Aorta (tissue), 5 donors: ENCODE measurements around the gene TRPM1. TPM values are rescaled to one million over a fixed set of nuclear protein-coding genes. Genes with fewer than 3 reads are reported as not detected.
"Not testable (repeated sequence)": the region's sequence is repeated elsewhere in the genome, so short reads cannot be mapped to it uniquely, and the experiment has no call there.

Experiments
- ATAC-seq: fragments of 200-7000 bp; cut with Tn5 transposase; one replicate; pipeline ENCODE4 v1.9.1; 2022; ENCODE audit warnings: moderate library complexity; ENCODE audit not compliant: low FRiP score
- DNase-seq, 2 donors: peaks; one replicate each; pipeline ENCODE4 v3.0.0-alpha.2; 2020
- H3K27ac ChIP-seq, 2 donors: one replicate each; pipeline ENCODE4 v1.5.1; 2013; ENCODE audit warnings: low read length in 2 of 2, mild to moderate bottlenecking in 2 of 2, moderate library complexity in 2 of 2, control low read depth in 1 of 2, inconsistent platforms in 1 of 2, low read depth in 1 of 2
- H3K27me3 ChIP-seq, 2 donors: one replicate each; pipeline ENCODE4 v1.6.1; 2013; ENCODE audit warnings: control low read depth in 1 of 2, low read length in 1 of 2, mild to moderate bottlenecking in 1 of 2, moderate library complexity in 1 of 2; ENCODE audit not compliant: insufficient read depth in 2 of 2, control insufficient read depth in 1 of 2
- H3K36me3 ChIP-seq, 2 donors: one replicate each; pipeline ENCODE4 v1.6.1; 2013; ENCODE audit warnings: control low read depth in 1 of 2, low read length in 1 of 2, mild to moderate bottlenecking in 1 of 2; ENCODE audit not compliant: insufficient read depth in 2 of 2, control insufficient read depth in 1 of 2
- H3K4me1 ChIP-seq, 2 donors: one replicate each; pipeline ENCODE4 v1.6.1; 2013; ENCODE audit warnings: low read length in 2 of 2, control low read depth in 1 of 2, mild to moderate bottlenecking in 1 of 2, moderate library complexity in 1 of 2; ENCODE audit not compliant: insufficient read depth in 2 of 2, control insufficient read depth in 1 of 2
- H3K4me3 ChIP-seq, 2 donors: one replicate each; pipeline ENCODE4 v1.5.1; 2013; ENCODE audit warnings: low read length in 2 of 2, control low read depth in 1 of 2, mild to moderate bottlenecking in 1 of 2
- H3K9me3 ChIP-seq: one replicate; pipeline ENCODE4 v1.6.1; 2013; ENCODE audit warnings: mild to moderate bottlenecking, low read length; ENCODE audit not compliant: control insufficient read depth
- WGBS, 2 donors: extraction: QIAGEN DNeasy Blood & Tissue Kit; methylation state at CpG; one replicate each; pipeline ENCODE4 v1.1.7; 2013; 5-methylcytosine and 5-hydroxymethylcytosine counted together
- intact Hi-C, 2 donors: fragments of 100-400 bp; cut with DNase I; formaldehyde crosslinking; loops; one replicate each; pipeline versions ENCODE4 v1.14.2 to v1.15.0; 2022
- polyA plus RNA-seq, 2 donors: library from polyadenylated mRNA; stranded (reverse); fragments of 200-250 nt; gene quantifications; one replicate each; pipeline ENCODE4 v1.2.3, GENCODE V29; 2013
- total RNA-seq, 2 donors: library from RNA; stranded (reverse); fragmentation: NEBNext Ultra II Directional; extraction: Animal tissue kit (Norgen Biotek cat#: 25700); gene quantifications; one replicate each; pipeline ENCODE4 v1.2.1, GENCODE V29; 2021
- donor health status: healthy with polysubstance abuse.
- donor health status: Bipolar disorder and iron deficiency.
- donor health status: DM: no; HTN: no; CAD: no.
- donor health status: DM: no; HTN: no; CAD: no.
- donor health status: DM: yes; HTN: yes; CAD: no.

The TRPM1 gene
- total and polyA plus RNA-seq, 4 donors: not detected

DNA sequence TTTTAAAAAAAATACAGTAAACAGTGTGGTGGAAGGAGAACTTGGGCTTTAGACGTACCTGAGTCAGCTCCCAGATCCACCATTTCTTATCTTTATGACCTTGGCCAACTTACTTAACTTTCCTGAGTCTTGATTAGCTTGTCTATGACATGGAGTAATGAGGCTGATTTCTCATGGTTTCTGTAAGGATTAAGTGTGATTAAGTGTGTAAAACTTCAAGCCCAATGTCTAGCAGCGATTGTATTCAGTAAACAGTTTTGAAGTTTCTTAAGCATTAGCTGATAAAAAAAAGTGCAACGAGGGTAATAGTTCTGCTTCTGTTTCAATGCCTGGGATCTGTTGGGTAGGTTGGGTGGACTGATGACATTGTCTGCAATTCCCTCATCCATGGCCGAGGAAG is 10.8 kb downstream of the TRPM1 start:
- no peaks in the 10 kb centered on the region for H3K27me3 ChIP-seq
- DNase-seq (no peak), ATAC-seq (no peak)
- no peaks in the 10 kb centered on the region for H3K9me3 ChIP-seq
- no peaks in the 10 kb centered on the region for H3K36me3 ChIP-seq
- WGBS, 2 donors: 66 to 75% methylated on average over 4 of the region's 4 CpGs
- H3K27ac ChIP-seq: no peak overlapping the region
- no peaks in the 10 kb centered on the region for H3K4me1 ChIP-seq
- intact Hi-C loops: no loop called here
- no peak overlapping the region for H3K4me3 ChIP-seq

DNA sequence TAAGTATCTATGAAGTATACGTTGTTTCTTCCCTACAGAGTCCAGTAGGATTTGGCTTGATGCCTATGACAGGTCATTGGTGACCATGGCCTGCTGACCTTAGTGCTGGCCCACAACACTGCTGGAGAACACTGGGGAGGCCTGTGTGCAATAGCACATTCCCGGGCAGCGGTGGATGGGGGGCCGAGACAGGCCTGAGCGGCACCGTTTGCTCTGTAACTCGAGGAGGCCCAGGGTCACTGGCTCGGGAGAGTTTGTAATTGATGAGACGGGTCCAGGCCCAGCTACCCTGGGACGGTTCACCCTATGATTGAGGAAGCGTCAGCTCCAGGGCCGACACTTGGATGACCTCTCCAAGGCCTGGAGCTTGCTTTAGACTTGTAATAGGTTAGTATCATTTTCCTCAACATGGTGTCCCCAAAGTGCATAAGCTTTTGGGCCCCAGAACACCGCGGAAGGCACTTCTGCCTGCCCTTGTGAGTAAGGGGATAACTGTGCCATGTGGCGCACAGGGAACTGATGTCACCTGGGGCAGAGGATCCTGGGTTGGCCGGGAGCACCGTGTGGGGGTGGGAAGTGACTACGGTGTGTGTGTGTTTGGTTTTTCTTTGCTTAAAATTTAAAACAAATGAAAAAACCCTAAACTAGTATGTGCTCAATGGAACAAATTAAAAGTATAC is 12.0 kb downstream of the TRPM1 start:
- Histone ChIP-seq H3K27me3 (no peaks in the 10 kb centered on the region), H3K4me3 (no peak overlapping the region), H3K27ac (no peak overlapping the region), H3K9me3 (no peaks in the 10 kb centered on the region), H3K4me1 (no peaks in the 10 kb centered on the region), H3K36me3 (no peaks in the 10 kb centered on the region)
- intact Hi-C loops: no loop called here
- DNase-seq (no peak), ATAC-seq (no peak)
- 62 to 73% methylated on average over 18 of the region's 18 CpGs for WGBS, 2 donors

DNA sequence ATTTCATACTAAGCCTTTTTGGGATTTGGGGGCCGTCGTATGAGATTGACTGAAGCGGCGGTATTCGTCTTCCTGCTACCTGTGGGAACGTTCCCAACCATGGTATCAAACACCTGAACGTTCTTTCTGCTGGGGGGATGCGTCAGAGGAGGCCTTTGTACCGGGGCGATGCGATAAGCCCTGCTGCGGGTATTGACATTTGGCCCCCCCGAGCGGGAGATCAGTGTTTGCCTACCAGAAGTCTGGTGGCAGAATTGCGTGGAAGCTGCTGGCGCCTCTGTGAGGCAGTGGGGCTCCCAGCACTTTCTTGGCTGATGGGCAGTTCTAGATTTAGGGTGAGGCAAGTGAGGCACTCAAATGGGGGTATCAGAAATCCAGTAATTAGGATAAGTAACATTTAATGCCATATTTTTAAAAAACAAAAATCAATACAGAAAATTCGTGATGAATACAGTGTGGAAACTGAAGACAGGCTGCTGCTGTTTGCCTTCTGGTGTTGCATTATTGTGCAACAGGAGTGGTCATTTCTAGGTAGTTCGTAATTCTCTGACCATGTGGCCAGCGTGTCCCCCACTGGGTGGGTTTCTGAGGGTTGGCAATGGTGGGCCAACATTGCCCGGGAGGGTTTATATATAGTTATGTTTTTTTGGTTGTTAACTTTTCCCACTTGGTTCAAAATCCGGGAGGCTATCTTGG is 12.7 kb downstream of the TRPM1 start:
- H3K36me3 ChIP-seq: no peaks in the 10 kb centered on the region
- no peak for DNase-seq
- intact Hi-C loops: no loop called here
- no peak for ATAC-seq
- H3K4me1 ChIP-seq: no peaks in the 10 kb centered on the region
- 84 to 88% methylated on average over 21 of the region's 21 CpGs for WGBS, 2 donors
- no peaks in the 10 kb centered on the region for H3K9me3 ChIP-seq
- H3K27me3 ChIP-seq: no peaks in the 10 kb centered on the region
- H3K27ac ChIP-seq: no peak overlapping the region
- H3K4me3 ChIP-seq: no peak overlapping the region

DNA sequence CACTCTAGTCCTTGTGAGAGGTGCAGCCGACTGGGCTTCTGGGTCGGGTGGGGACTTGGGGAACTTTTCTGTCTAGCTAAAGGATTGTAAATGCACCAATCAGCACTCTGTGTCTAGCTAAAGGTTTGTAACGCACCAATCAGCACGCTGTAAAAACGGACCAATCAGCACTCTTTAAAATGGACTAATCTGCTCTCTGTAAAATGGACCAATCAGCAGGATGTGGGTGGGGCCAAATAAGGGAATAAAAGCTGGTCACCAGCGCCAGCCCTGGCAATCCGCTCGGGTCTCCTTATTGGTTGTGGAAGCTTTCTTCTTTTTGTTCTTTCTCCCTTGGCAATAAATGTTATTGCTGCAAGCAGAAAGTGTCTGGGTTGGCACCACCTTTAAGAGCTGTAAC is 13.5 kb downstream of the TRPM1 start:
- H3K27me3 ChIP-seq, DNase-seq, H3K4me1 ChIP-seq, H3K27ac ChIP-seq, H3K36me3 ChIP-seq, H3K9me3 ChIP-seq, ATAC-seq, H3K4me3 ChIP-seq, intact Hi-C loops: not testable (repeated sequence)
- 82 to 87% methylated on average over 8 of the region's 8 CpGs for WGBS, 2 donors

DNA sequence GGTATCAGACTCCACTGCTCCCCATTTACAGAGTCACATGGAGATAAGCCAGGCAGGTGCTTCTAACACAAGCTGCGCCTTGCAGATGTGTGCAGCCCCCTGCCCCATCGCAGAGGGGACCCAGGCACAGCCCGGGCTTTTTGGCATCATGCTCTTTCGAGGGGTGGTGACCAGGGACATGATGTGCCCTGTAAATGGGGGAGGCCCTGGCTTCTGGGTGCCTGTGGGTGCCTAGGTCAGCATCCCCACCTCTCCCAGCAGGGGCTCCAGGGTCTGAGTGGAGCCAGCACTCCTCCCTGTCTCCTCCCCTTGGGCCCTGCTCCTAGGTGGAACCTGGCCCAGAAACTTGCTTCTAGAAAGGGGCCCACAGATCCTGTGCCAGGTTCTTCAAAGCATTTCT is 15.2 kb downstream of the TRPM1 start:
- Histone ChIP-seq H3K9me3 (no peaks in the 10 kb centered on the region), H3K27ac (no peak overlapping the region), H3K36me3 (no peaks in the 10 kb centered on the region), H3K4me1 (no peaks in the 10 kb centered on the region), H3K27me3 (no peaks in the 10 kb centered on the region), H3K4me3 (no peak overlapping the region)
- intact Hi-C loops: no loop called here
- no peak for DNase-seq
- no peak for ATAC-seq
- 90 to 96% methylated on average over 4 of the region's 4 CpGs for WGBS, 2 donors

DNA sequence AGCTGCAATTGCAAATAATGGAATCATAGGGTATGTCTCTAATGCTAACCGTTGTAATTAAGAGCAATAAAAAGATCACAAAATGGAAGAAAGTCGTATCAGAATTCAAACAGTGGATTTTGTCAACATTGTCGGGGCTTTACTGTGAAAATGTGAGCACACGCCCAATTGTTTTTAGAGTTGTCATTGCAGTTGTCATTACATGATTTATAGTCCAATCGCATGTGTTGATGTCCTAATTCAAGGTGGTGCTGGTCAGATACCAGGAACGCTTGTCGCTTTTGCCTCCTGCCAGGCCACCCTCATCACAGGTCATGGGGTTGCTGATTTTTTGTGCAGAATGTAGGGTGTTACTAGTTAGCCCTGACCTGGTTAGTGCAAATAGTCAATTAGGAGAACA is 16.2 kb downstream of the TRPM1 start:
- H3K9me3 ChIP-seq: no peaks in the 10 kb centered on the region
- H3K27me3 ChIP-seq: no peaks in the 10 kb centered on the region
- no peak for ATAC-seq
- WGBS, 2 donors: 78 to 85% methylated on average over 7 of the region's 7 CpGs
- DNase-seq: no peak
- no peaks in the 10 kb centered on the region for H3K4me1 ChIP-seq
- H3K27ac ChIP-seq: no peak overlapping the region
- no peak overlapping the region for H3K4me3 ChIP-seq
- H3K36me3 ChIP-seq: no peaks in the 10 kb centered on the region
- intact Hi-C loops: no loop called here

DNA sequence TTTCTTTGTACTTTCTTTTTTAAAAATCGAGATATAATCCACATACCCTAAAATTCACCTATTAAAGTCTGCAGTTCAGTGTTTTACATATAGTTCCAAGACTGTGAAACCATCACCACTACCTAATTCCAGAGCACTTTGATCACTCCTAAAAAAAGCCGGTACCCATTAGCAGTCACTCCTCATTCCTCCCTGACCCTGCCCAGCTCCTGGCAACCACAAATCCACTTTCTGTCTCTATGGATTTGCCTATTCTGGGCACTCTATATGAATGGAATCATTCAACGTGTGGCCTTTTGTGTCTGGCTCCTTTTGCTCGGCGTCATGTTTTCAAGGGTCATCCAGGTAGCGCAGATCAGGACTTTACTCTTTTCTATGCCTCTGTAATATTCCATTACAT is 17.3 kb downstream of the TRPM1 start:
- intact Hi-C loops: no loop called here
- DNase-seq: no peak

DNA sequence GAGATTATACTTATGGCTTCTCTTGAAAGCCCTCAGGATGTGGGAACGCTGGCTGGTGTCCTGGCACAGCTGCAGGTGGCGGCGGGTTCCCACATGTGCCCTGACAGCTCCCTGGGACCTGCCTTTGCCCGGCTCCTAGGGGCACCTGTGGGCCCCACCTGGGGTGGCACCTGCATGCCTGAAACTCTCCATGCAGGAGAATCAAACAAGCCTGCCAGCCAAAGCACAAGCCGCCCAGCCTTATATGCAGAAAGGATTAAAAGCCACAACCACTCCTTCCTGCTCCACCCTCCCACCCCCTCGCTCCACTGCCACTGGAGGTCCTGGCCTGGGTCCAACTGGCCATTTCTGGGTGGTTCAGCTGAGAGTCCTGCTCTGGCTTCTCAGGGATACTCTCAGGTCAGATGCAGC is 18.1 kb downstream of the TRPM1 start:
- Histone ChIP-seq H3K36me3 (no peaks in the 10 kb centered on the region), H3K4me1 (no peaks in the 10 kb centered on the region), H3K9me3 (no peaks in the 10 kb centered on the region), H3K27me3 (no peaks in the 10 kb centered on the region), H3K27ac (no peak overlapping the region), H3K4me3 (no peak overlapping the region)
- ATAC-seq (no peak), DNase-seq (no peak)
- WGBS, 2 donors: 46 to 57% methylated on average over 6 of the region's 6 CpGs
- intact Hi-C loops: no loop called here

More for the DNA sequence above, 17.3 kb downstream of the TRPM1 start:
- Histone ChIP-seq H3K4me3 (no peak overlapping the region), H3K9me3 (no peaks in the 10 kb centered on the region), H3K36me3 (no peaks in the 10 kb centered on the region), H3K4me1 (no peaks in the 10 kb centered on the region), H3K27me3 (no peaks in the 10 kb centered on the region), H3K27ac (no peak overlapping the region)
- WGBS, 2 donors: 73 to 77% methylated on average over 6 of the region's 6 CpGs
- ATAC-seq: no peak

DNA sequence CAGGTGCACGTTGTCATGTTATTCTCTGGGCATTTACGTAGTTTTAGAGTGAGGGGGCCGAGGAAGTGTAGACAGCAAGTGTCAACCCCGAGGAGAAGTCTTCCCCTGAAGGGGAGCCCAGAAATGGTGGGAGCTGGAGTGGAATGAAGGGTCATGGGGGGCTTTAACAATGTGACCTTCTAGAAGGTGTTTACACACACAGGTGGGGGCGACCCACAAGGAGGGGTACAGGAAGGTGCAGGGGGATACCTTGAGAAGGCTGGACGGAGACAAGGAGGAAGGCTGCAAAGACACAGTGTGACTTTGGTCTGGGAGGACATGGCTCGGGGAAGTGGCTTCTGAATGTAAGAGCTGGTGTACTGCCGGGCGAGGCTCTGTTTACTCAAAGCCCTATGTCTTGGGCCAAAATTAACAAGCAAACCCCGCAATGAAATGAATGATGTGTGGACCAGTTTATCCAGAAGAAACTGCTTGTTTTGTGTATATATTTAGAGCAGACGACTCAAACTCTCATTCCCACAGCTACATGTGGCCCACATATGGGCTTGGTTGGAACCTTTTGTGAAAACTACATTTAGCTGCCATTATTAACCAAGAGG is 18.7 kb downstream of the TRPM1 start:
- Histone ChIP-seq H3K9me3 (no peaks in the 10 kb centered on the region), H3K27ac (no peak overlapping the region), H3K27me3 (no peaks in the 10 kb centered on the region), H3K4me3 (no peak overlapping the region), H3K36me3 (no peaks in the 10 kb centered on the region), H3K4me1 (no peaks in the 10 kb centered on the region)
- ATAC-seq (no peak), DNase-seq (no peak)
- intact Hi-C loops: no loop called here
- 47 to 53% methylated on average over 11 of the region's 11 CpGs for WGBS, 2 donors
